Activated CD4-positive, alpha-beta T cell treated with anti-CD3 and anti-CD28 coated beads, Interleukin-2, amount 50 U/mL, for 24 hours (primary cell): ENCODE results near the gene EEF1A2.

ENCODE experiments used
- DNase-seq, 2 donors: peaks; one replicate each; pipeline ENCODE4 v3.0.0-alpha.2; 2020; ENCODE audit warnings: low read depth in 1 of 2, low spot score in 1 of 2

EEF1A2 gene

DNA sequence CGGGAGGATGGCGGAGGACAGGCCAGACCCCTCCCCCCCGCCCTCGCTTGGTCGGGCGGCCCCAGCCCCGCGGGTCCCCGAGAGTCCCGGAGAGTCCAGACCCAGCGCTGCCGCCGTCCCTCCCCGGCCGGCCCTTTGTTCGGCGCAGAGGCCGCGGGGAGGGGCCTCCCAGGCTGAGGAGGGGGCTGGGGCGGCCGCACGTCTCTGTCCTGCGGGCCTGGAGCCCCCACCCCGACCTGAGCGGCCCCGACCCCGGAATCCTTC lies 27.2 kb downstream of the EEF1A2 start:
- no peak for DNase-seq

DNA sequence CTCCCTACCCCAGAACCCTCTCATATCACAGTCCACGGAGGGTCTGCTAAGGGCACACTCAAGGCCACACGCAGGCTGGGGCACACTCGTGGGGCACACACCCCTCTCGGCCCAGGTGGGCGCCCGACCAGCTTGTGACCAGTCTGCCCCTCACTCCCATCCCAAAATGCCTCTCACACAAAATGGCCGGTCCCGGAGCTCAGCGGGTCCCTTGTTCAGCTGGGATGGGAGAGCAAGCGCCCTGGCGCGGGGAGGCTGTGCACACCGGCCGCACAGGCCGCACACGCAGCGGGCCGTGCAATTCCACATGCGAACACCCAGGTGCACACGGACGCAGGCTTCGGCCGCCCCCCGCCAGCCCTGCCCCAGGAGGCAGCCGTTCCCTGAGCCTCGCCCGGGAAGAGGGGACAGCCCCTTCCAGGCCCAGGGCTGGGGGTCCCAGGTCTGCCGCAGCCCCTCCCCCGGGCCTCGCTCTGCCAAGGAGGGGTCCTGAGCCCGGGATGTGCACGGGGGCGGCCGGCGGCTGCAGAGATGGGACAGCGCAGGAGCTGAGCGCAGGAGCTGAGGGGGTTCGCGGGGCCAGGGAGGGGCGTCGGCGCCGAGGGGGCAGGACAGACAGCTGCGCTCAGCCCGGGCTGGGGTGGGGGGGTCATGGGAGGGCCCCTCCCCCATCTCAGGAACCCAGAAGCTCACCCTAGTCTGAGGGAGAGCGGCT lies 27.7 kb downstream of the EEF1A2 start:
- DNase-seq = no peak

DNA sequence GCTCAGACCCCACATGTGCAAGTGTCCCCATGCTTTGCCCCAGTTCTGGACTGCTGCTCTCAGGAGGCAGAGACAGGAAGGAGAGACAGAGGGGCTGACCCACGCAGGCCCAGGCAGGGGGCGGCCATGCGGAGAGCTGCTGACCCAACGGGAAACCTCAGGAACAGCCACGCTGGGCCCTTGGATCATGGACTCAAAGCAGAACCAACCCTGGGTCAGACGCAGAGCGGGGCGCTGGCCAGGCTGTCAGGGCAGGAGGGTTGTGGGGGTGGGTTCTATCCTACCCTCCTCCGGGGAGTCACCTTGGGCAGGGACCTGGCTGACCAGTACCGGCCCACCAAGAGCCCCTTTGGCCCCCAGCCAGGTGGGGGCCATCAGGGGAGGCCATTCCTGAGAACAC lies 28.5 kb downstream of the EEF1A2 start:
- no peak for DNase-seq

DNA sequence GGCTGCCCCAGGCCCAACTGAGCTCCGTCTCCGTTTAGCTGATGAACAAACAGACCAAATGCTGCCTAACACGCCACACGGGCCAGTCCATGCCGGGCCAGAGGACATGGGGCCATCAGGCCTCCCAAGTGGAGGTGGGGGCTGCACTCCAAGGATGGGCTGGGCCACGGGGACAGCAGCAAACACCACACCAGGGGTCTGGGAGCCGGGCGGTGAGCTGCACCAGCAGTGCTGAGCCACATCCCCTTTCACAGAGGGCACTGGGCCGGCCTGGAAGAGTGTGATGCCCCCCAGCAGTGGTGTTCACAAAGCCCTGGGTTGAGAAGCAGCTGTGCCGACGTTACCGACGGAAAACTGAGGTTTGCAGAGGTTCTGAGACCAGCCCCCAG lies 29.2 kb downstream of the EEF1A2 start:
- no peak for DNase-seq

DNA sequence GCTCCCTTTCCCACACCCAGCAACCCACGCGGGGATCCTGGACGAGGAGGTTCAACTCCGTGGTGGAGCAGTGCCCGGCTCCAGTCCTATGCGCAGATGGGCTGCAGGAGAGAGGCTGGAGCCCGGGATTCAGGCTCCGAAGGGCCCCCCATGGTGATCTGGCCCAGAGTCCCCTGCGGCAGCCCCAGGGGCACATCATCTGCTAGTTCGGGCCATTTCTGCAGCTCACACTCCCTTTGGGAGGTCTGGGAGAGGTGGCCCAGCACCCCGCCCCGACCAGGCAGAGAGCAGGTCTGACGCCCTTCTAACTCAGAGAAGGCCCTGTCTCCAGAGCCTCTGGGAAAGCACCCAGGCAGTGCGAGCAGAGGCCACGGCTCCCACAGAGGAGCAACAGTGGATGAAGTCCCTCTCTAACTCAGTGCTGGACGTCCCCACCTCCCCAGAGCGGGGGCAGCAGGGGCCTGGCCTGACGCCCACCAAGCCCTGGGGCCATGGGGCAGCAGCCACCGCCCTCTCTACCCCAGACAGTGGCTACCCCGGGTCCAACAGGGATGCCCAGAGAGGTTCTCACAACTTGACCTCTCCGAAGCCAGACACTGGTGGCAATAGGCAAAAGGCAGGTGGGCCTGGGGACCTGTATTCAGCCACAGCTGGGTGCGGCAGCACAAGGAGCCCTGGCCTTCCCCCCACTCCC lies 29.7 kb downstream of the EEF1A2 start:
- DNase-seq = no peak

DNA sequence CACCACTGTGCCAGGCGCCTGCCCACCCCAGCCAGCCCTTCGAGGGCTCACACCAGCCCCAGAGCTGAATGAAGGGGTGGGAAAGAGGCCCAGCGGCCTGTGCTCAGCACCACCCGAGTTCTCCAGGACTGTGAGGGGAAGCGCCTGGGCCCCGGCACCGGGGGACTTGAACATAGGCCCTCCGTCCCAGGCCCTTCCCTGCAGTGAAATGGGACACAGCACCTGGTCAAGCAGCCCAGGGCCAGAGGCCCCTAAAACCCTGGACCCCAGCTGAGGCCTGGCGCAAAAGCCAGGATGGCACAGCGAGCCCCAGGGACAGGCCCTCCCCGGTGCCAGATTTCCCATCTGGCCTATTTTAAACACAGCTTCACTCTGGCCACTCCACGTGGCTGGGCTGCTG lies 30.5 kb downstream of the EEF1A2 start:
- no peak for DNase-seq

DNA sequence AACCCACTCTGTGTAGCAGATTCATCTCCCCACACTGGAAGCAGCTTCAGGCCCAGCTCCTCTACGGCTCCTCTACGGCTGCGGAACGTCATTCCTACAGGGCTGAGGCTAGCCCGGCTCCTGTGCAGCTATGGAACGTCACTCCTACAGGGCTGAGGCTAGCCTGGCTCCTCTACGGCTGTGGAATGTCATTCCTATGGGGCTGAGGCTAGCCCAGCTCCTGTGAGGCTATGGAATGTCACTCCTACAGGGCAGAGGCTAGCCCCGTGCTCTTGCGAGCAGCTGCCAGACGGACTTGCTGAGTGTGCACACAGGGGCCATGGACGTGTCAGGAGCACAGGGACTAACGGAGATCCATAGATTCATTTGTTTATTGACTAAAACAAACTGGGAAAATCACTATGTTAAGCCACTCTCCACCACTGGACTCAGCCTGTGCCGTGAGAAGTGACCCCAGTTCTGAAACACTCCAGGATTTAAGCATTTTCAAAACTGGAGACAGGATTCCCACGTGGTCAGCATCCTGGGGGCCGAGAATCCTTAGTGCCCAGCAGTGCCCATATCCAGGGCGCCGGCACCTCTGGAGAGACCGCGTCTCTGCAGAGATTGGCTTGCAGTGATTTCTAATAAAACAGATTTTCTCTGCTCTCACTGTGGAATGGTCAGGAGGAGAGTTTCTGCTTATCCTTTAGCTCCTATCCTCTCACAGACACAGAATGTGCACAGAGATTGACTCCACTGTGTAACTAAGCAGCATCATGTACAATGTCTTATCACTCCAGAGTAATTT lies 31.4 kb downstream of the EEF1A2 start:
- no peak for DNase-seq

DNA sequence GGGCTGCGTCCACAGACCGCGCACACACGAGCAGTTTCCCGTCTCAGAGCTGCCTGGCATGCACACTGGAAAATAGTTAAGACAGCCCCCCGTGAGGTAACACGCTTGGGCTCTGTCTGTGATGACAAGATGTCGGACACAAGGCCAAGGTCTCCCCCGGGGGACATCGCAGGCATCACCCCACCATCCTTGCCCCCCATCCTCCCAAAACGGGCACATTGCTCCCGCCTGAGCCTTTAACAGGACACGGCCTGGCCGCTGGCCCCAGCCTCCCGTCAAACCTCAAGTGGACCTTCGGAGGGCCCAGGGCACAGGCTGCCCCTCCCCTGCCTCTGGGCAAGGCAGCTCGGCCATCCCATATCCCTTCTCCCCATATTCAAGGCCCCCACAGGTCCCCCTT lies 32.0 kb downstream of the EEF1A2 start:
- no peak for DNase-seq

DNA sequence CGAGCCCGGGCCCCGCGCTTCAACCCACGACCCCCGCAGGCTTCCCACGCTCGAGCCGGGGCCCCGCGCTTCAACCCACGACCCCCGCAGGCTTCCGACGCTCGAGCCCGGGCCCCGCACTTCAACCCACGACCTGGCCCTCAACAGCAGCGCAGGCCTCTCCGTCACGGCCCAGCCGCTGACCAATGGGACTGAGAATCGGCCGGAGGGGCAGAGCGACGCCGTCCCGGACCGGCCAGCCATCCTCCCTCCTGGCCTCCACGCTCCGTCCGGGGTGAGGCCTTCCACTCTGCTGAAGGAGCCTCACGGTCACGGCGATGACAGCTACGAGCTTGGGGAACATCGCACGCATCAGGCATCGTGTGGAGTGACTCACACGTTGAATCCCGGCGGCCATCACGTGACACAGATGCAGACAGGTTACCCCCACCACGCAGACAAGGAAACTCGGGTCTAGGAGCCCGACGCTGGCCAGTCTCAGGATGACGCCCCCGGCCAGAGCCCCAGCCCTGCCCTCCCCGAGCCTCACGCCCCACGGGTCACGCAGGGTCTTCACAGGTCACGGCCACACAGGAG lies 32.5 kb downstream of the EEF1A2 start:
- no peak for DNase-seq

DNA sequence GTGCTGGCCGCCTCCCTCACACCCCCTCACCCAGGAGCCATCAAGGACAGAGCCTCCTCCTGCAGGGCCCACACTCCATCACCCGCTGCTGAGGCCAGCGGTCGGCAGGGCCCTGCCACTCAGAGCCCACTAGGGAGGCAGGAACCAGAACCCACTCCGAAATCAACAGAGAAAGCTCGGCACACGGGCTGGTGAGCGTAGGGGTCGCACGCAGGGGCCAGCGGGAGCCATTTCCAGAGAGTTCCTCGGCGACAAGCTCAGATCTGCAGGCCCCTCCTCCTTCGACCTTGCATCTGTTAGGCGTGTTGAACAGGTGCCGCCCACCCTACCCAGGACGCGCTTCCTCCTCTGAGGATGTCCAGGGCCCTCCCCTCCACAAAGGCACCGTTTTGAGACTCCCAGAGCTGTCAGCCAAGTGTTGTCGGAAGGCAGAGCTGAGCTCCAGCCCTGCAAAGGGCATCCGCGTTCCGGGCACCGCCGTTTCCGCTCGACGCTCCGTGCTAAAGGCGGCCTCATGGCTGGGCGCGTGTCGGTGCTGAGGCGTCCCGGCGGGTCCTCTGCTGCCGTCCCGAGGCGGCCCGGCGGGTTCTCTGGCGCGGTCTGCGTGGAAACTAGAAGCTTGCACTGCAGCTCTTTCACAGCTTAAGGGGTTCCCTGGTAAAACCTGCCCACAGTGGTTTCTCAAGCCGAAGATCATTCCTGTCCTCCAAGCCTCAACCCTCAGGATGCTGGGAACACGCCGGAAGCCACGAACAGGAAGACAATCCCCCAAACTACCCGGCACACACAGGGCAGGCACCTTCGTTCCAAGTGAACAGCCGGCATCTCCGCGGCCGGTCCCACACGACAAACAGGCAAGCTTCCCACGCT lies 33.3 kb downstream of the EEF1A2 start:
- DNase-seq = no peak

DNA sequence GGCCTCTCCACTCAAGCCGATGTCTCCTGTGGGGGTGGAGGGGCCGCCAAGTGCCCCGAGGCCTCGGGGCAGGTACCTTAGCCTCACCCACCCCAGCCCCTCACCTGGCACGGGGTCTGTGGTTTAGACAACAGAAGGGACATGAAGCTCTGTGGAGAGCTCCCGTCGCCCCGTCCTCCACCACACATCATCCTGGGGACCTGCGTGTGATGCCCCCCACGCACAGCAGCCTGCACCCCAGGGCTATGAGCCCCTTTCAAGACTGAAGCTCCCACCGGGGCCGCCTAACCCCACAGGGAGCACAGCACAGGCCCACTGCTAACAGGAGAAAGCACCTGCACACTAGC lies 34.6 kb downstream of the EEF1A2 start:
- no peak for DNase-seq

DNA sequence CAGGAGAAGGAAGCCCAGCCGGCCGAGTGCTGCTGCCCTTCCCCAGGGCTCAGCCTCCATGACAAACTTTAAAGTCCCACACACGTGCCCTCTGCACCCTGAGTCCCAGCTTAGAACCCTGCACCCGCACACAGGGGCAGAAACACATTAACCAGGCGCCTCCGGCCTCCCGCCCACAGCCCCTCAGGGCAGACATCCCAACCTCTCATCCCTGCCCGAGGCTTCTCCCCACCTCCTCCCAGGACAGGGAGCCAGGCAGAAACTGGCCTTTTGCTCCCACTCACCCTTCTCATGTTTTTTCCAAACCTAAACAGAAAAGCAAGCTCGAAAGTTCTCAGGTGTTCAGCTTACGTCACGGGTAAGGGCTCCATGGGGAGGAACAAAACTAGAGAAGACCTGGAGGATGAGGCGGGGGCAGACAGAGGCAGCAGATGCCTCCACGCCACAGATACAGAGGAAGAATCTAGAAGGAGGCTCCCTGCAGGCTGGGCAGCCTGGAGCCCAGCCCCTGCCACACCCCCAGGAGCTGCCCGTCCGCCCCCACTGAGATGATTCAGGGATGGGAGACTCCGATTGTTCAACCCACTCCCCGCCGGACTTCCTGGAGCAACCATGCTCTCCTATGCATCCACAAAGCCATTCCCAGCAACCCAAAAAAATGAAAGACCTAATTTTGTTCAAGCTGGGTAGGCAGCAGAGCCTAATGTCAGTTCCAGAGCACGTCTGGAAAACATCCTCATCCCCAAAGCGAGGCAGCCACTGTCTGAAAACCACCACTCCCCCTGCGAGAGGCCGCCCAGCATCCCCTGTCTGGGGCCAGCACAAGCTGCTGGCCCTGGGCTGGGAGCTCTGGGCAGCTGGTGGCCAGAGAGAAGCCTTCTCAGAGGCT lies 35.2 kb downstream of the EEF1A2 start:
- no peak for DNase-seq

DNA sequence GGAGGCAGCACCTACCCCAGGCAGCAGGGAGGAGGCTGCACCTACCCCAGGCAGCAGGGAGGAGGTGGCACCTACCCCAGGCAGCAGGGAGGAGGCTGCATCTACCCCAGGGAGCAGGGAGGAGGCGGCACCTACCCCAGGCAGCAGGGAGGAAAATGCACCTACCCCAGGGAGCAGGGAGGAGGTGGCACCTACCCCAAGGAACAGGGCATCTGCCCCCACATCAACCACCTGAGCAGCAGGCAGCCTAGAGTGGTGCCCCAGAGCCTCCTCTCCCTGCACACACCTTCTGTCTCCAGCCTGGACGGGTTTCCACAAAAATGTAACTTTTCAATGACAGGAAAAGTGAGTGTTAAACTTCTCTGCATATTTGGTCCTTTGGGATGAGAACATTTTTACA lies 36.6 kb downstream of the EEF1A2 start:
- no peak for DNase-seq

DNA sequence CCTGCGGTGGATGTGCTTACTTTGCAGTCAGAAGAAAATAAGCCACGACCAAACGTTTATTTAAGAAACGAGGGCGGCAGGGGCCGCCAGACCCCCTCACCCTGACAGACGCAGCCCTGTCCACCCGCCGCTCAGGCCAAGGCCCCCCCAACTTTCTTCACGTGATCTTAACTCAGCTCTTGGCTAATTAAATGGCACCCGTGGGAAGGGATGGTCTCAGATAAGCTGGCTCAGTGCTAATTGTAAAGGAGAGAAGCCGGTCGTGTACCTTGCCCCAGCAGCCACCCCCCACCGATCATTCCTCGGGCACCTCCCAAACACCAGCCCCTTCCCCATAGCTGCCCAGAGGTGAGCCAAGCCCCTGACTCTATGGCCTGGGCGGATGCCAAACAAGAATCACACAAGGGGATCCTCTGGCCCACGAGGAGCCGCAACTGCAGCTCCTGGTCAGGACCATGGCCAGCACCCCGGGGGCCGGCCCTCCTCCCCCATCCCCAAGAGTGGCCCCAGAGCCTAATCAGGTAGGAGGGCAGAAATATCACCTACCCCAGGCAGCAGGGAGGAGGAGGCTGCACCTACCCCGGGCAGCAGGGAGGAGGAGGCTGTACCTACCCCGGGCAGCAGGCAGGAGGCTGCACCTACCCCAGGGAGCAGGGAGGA lies 37.6 kb downstream of the EEF1A2 start:
- DNase-seq = no peak

DNA sequence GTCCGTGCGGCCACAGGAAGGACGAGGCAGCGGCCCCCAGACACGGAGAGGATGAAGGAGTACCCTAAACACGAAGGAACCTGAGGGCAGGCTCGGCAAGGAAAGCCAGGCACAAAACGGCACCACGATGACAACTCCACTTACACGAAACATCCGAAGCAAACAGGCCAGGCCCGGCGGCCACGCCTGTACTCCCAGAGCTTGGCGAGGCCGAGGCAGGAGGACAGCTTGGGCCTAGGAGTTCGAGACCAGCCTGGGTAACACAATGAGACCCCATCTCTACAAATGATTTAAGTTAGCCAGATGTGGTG lies 39.9 kb downstream of the EEF1A2 start:
- DNase-seq = no peak

DNA sequence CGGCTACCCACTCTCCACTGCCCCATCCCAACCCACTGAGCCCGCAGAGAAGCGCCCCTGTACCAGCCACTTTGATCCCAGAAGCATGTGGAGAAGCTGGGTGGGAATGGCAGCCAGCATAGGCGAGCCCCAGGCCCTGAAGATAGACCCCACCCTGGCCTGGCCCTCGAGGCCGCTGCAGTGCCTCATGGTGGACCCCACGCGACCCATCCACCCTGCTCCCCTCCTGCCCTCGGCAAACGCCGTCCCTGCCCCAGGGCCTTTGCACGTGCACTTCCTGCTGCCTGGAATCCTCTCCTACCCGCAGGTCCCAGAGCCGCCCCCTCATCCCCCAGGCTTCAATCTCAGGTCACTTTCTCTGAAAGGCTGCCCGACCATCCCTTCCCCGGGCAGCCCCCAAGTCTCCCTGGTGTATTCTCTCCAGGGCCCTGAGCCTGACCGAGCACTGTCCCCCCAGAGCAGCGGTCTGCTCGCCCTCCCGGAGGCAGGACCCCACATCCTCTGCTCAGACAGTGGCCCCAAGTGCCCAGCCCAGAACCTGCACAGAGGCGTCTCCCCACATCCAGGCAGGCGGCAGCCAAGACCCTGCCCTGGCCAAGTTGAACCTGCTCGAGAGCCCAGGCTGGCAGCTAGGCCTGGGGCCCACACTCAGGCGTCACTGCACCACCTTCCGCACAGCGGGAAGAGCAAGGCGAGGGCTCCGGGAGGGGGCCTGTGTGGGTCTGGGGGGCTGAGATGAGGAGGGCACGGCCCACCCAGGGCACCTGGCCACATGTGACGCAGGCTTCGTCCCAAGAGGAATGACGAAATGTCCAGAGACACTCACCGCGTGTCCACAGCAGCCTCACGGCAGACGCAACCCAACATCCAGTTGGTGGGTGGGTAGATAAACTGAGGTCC lies 40.5 kb downstream of the EEF1A2 start:
- no peak for DNase-seq

DNA sequence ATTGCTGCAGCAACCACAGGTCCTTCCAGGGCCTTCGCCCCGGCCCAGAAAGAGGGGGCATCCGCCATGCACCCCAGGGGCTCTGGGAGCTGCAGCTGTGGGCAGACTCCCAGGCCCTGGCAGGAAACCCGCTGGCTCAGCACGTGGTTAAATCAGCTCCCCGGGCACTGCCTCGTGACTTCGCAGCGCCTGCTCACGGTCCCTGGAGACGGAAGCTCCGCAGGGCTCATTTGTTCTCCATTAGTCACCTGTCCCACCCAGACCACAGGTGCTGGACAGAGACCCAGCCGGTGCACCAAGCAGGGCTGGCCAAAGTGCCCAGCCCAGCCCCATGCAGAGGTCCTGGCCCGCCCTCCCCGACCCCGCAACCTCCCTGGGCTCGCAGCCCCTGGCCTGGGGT lies 41.1 kb downstream of the EEF1A2 start:
- DNase-seq = no peak

DNA sequence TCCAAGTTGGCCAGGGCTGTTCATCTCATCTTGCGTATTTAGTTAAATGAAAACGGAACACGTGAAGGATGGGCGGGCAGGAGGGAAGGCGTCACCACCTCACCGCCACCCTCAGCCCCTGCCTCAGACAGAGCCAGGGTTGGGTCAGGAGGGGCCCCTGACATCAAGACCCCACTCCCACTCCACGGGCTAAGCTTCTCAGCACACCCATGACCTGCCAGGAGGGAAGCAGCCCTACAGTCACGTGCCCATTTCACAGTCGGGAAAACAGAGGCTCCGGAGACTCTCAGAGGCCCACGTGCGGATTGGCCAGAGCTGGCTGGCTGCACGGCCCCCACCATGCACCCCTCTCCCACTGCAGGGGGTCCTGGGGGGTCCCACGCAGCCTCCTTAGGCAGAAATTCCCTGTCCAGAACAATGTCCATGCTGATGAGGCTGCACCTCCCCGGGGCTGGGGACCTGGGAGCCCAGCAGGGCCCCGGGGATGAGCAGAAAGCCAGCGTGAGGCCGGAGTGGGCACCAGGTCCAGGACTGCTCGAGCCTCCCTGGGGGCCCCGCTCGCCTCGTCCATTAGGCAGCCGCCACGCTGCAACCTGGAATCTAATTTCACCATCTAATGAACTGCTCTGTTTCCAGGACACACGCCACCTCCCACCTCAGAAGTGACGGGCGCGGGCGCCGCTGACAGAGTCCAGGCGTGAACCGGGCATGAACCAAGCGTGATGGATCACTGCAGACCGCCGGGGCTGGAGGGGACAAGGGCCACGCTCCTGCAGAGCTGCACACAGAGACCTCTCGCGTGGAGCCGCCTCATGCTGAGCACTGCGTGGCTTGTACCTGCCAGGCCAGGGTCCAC lies 42.2 kb downstream of the EEF1A2 start:
- no peak for DNase-seq
